A673 (cell line): ENCODE results near the gene SHC3. TPM values are rescaled to one million over a fixed set of nuclear protein-coding genes. Genes with fewer than 3 reads are reported as not detected.

ENCODE experiments used
- BruUV-seq: library from RNA; stranded (reverse); fragments of 400-500 nt; replicated peaks from 2 replicates; lab custom pipeline; 2021; lab: Mats Ljungman, UMichigan
- CTCF ChIA-PET: fragments of 300-600 bp; sonication (Branson Sonifier 250); formaldehyde crosslinking; loops from one replicate; lab custom pipeline; 2022; ENCODE audit warnings: antibody characterized with exemption; lab: Charles Lee
- POLR2A ChIA-PET: fragments of 300-600 bp; sonication (Branson Sonifier 250); formaldehyde crosslinking; loops from one replicate; lab custom pipeline; 2022; ENCODE audit warnings: antibody characterized with exemption; ENCODE audit not compliant: low non-redundant PET; lab: Charles Lee
- DNase-seq: peaks from one replicate; pipeline ENCODE4 v3.0.0-alpha.2; 2015; ENCODE audit warnings: low spot score
- H3K27ac ChIP-seq: fragments of 200-600 bp; sonication (generic); 2 replicates; pipeline ENCODE4 v1.5.1; 2016; ENCODE audit warnings: mixed run types, low read depth, mild to moderate bottlenecking, mixed read lengths, antibody characterized with exemption, low read length; ENCODE audit not compliant: poor library complexity, severe bottlenecking
- H3K27me3 ChIP-seq: fragments of 200-600 bp; sonication (generic); replicated peaks from 2 replicates; pipeline ENCODE4 v1.6.1; 2017; ENCODE audit warnings: mixed run types, low read depth, mild to moderate bottlenecking, mixed read lengths, antibody characterized with exemption, low read length; ENCODE audit not compliant: insufficient read depth, poor library complexity
- H3K36me3 ChIP-seq: fragments of 200-600 bp; sonication (generic); 2 replicates; pipeline ENCODE4 v1.6.1; 2016; ENCODE audit warnings: mixed run types, mild to moderate bottlenecking, mixed read lengths, antibody characterized with exemption, low read length; ENCODE audit not compliant: insufficient read depth, poor library complexity, severe bottlenecking
- H3K4me1 ChIP-seq: fragments of 200-600 bp; sonication (generic); 2 replicates; pipeline ENCODE4 v1.6.1; 2017; ENCODE audit warnings: mixed run types, mild to moderate bottlenecking, mixed read lengths, antibody characterized with exemption, low read length; ENCODE audit not compliant: insufficient read depth, poor library complexity, severe bottlenecking
- H3K4me3 ChIP-seq: fragments of 200-600 bp; sonication (generic); 2 replicates; pipeline ENCODE4 v1.5.1; 2016; ENCODE audit warnings: low read depth, mixed run types, mild to moderate bottlenecking, mixed read lengths, low read length; ENCODE audit not compliant: poor library complexity, severe bottlenecking
- H3K9me3 ChIP-seq: fragments of 200-600 bp; sonication (generic); 2 replicates; pipeline ENCODE4 v1.6.1; 2016; ENCODE audit warnings: mixed run types, low read depth, mild to moderate bottlenecking, mixed read lengths, antibody characterized with exemption, low read length; ENCODE audit not compliant: poor library complexity, severe bottlenecking
- EZH2 ChIP-seq: fragments of 200-600 bp; sonication (generic); IDR thresholded peaks from 2 replicates; pipeline ENCODE4 v1.6.1; 2017; ENCODE audit warnings: borderline replicate concordance, low read depth, mild to moderate bottlenecking, mixed read lengths, antibody characterized with exemption, low read length; ENCODE audit not compliant: poor library complexity, severe bottlenecking
- intact Hi-C: fragments of 100-400 bp; cut with micrococcal nuclease; formaldehyde crosslinking; loops from one replicate; pipeline ENCODE4 v1.10.0; 2022; ENCODE audit not compliant: unreplicated experiment
- total RNA-seq: library from RNA; stranded (reverse); gene quantifications from 2 replicates; pipeline ENCODE4 v1.2.3, GENCODE V29; 2021
- TF ChIP-seq, protein P1 (sequence below): fragments of 300-800, 200-600 bp; sonication (generic); conservative IDR thresholded peaks from 2 replicates; pipeline ENCODE4 v1.5.1; 2017; ENCODE audit warnings: low read depth, mild to moderate bottlenecking, antibody characterized with exemption, low read length, moderate library complexity, mixed read lengths

The SHC3 gene
- total RNA-seq, 1 experiment from 2014 or later = 6.6 TPM

DNA sequence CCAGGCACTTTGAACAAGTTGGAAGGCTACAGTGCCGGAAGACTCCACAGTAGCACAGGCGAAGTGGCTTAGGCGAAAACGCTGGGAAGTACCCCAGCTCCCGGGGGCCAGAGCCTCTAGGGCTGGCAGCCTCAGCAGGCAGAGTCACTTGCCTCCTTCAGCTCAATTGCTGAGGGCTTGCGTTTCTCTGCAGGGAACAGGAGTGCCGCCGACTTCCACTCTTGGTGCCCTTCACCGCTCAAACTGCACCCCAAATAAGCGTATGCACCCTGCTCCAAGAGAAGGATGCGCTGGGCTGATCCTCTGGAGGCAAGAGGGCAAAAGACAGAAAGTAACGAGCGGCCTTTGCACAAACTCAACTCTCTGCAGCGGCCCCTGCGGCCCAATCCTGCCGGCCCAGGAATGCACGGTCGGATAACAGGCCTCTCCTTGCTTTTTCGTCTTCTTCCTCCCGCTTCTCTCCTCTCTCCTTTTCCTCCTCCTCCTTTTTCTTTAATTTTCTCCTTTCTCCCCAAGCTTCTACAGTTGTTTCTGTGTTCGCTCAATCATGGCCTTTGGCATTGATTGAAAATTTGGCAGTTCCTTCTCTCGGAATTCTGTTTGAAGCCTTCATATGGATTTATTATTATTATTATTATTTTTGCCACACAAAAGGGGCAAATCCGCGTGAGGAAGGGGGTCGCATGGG lies 188.4 kb downstream of the SHC3 start:
- TF ChIP-seq, protein P1, sequence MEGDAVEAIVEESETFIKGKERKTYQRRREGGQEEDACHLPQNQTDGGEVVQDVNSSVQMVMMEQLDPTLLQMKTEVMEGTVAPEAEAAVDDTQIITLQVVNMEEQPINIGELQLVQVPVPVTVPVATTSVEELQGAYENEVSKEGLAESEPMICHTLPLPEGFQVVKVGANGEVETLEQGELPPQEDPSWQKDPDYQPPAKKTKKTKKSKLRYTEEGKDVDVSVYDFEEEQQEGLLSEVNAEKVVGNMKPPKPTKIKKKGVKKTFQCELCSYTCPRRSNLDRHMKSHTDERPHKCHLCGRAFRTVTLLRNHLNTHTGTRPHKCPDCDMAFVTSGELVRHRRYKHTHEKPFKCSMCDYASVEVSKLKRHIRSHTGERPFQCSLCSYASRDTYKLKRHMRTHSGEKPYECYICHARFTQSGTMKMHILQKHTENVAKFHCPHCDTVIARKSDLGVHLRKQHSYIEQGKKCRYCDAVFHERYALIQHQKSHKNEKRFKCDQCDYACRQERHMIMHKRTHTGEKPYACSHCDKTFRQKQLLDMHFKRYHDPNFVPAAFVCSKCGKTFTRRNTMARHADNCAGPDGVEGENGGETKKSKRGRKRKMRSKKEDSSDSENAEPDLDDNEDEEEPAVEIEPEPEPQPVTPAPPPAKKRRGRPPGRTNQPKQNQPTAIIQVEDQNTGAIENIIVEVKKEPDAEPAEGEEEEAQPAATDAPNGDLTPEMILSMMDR = no peak
- TF ChIP-seq EZH2 = no peak
- no peak for DNase-seq
- Histone ChIP-seq H3K4me3 (no peak overlapping the region), H3K36me3 (no peaks in the 10 kb centered on the region), H3K9me3 (no peaks in the 10 kb centered on the region), H3K27me3 (no peaks in the 10 kb centered on the region), H3K4me1 (peaks cover 50% of the 10 kb centered on the region), H3K27ac (no peak overlapping the region)
- no TSS peak for BruUV-seq
- CTCF ChIA-PET = no interaction called here
- POLR2A ChIA-PET = interaction anchor here (0.8 kb wide), 1 partner anchor 409 kb away, joined by 5 read pairs; no protein-coding TSS in a partner anchor
- intact Hi-C loops = loop anchor here (2.0 to 10.0 kb wide), 3 partner anchors 208 to 329 kb away; no protein-coding TSS in a partner anchor

DNA sequence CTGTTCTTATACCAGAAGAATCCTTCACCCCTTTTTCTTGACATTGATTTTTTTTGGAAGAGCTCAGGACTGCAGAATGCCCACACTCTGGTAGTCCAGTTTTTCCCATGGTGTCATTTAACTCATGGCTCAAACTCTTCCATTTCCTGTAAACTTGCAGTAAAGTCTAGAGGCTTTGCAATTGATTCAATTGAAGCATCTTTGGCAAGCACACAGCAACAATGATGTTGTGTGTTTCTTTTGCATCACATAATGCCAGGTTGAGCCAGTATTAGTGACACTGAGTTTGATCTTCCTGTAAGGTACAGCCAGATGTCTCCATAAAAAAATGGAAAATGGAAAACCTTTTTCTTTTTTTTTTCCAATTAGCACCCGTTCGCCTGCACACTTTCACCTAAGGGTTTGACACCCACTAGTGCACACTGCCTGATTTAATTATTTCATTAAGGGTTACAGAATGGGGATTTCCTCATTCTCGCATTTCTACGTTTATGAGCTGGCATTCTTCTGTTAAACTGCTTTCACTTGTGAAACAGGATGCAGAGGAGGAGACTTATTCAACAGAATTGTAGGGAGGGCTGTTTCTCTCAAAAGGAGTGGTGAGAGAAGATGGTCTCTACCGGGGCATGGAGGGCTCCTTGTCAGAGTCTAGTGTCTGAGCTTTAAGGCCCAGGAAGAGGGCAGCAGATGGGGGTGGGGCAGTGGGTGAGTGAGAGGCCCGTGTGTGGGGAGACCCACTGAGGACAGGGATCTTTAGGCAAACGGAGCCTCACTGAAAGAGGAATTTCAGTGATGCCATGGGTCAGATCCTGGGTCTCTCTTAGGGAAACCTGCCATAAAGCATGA lies 189.6 kb downstream of the SHC3 start:
- CTCF ChIA-PET = no interaction called here
- BruUV-seq = no TSS peak
- no peaks in the 10 kb centered on the region for H3K27me3 ChIP-seq
- TF ChIP-seq, protein P1 = no peak
- TF ChIP-seq EZH2 = no peak
- no peaks in the 10 kb centered on the region for H3K36me3 ChIP-seq
- peaks cover 40% of the 10 kb centered on the region for H3K4me1 ChIP-seq
- POLR2A ChIA-PET = no interaction called here
- no peak overlapping the region for H3K4me3 ChIP-seq
- peak overlapping the region; percentile 47 for H3K27ac ChIP-seq
- intact Hi-C loops = no loop called here
- peak; percentile 77 for DNase-seq
- H3K9me3 ChIP-seq = no peaks in the 10 kb centered on the region

DNA sequence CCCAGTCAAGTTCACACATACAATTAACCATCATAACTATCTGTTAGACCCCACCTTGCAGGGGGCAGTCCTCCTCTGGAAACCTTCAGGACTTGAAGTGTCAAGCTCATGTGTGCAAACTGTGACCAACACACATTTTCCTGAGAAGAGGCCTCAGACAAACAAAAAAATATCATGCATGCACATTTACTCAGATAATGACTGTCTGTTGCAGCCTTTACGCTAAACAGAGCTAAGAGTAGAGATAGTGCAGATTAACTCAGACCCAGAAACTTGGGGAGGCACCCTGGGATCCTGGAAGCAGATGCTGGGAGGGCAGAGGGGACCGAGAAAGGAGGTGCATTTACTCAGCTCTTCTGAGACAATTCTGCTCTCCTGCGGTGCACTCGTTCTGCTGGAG lies 191.0 kb downstream of the SHC3 start:
- intact Hi-C loops = no loop called here
- no TSS peak for BruUV-seq

More for the DNA sequence above, 191.0 kb downstream of the SHC3 start:
- Histone ChIP-seq H3K27ac (no peak overlapping the region), H3K4me1 (peaks cover 30% of the 10 kb centered on the region), H3K36me3 (no peaks in the 10 kb centered on the region), H3K4me3 (no peak overlapping the region), H3K27me3 (no peaks in the 10 kb centered on the region), H3K9me3 (no peaks in the 10 kb centered on the region)
- TF ChIP-seq EZH2 = no peak
- ChIA-PET POLR2A (no interaction called here), CTCF (no interaction called here)
- DNase-seq = no peak
